Chondrocyte (in vitro differentiated cells): Measurements from ENCODE around the gene TIMM21. TPM values are rescaled to one million over a fixed set of nuclear protein-coding genes. Genes with fewer than 3 reads are reported as not detected.
A peak's percentile ranks its signal among the peaks of the same experiment; 100 is the strongest.

Source experiments
- DNase-seq: peaks from one replicate; pipeline ENCODE4 v3.0.0; 2021; ENCODE audit warnings: mixed read lengths, low spot score
- H3K27ac Mint-ChIP-seq: one replicate; pipeline ENCODE4 v1.8.0; 2021; ENCODE audit warnings: mild to moderate bottlenecking, moderate library complexity, mixed read lengths; ENCODE audit not compliant: unreplicated experiment
- H3K27me3 Mint-ChIP-seq: 2 replicates; pipeline ENCODE4 v1.8.0; 2021; ENCODE audit warnings: low read depth, mixed read lengths
- H3K36me3 Mint-ChIP-seq: 2 replicates; pipeline ENCODE4 v1.8.0; 2021; ENCODE audit warnings: low read depth, mixed read lengths
- H3K4me1 Mint-ChIP-seq: 2 replicates; pipeline ENCODE4 v1.8.0; 2021; ENCODE audit warnings: low read depth, mild to moderate bottlenecking, mixed read lengths
- H3K4me3 Mint-ChIP-seq: one replicate; pipeline ENCODE4 v1.8.0; 2021; ENCODE audit warnings: mild to moderate bottlenecking, moderate library complexity, mixed read lengths; ENCODE audit not compliant: unreplicated experiment
- H3K9me3 Mint-ChIP-seq: 2 replicates; pipeline ENCODE4 v1.8.0; 2021; ENCODE audit warnings: low read depth, mixed read lengths
- long read RNA-seq: library from polyadenylated mRNA; stranded (forward); transcript quantifications from one replicate; pipeline ENCODE4 v2.0.0, GENCODE V29; 2021
- total RNA-seq: library from RNA; stranded (reverse); gene quantifications from 3 replicates; pipeline ENCODE4 v1.2.1, GENCODE V29; 2021
- TF ChIP-seq, protein P1 (sequence below): fragments of 200-600 bp; sonication (generic); IDR thresholded peaks from 2 replicates; pipeline ENCODE4 v1.5.0; 2021; ENCODE audit warnings: antibody characterized with exemption, mild to moderate bottlenecking, moderate library complexity

TIMM21 gene, protein sequence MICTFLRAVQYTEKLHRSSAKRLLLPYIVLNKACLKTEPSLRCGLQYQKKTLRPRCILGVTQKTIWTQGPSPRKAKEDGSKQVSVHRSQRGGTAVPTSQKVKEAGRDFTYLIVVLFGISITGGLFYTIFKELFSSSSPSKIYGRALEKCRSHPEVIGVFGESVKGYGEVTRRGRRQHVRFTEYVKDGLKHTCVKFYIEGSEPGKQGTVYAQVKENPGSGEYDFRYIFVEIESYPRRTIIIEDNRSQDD
- total RNA-seq: 22.7 to 39.7 TPM (median 23.8 TPM) in 3 replicates
- long read RNA-seq, transcript TIMM21-201 (6 exons, 3,095 nt): major isoform, 6 of 10 reads
- long read RNA-seq, partial matches to known transcripts: 3 of 10 reads
- long read RNA-seq, other reads (novel, unspliced or antisense): 1 of 10 reads

DNA sequence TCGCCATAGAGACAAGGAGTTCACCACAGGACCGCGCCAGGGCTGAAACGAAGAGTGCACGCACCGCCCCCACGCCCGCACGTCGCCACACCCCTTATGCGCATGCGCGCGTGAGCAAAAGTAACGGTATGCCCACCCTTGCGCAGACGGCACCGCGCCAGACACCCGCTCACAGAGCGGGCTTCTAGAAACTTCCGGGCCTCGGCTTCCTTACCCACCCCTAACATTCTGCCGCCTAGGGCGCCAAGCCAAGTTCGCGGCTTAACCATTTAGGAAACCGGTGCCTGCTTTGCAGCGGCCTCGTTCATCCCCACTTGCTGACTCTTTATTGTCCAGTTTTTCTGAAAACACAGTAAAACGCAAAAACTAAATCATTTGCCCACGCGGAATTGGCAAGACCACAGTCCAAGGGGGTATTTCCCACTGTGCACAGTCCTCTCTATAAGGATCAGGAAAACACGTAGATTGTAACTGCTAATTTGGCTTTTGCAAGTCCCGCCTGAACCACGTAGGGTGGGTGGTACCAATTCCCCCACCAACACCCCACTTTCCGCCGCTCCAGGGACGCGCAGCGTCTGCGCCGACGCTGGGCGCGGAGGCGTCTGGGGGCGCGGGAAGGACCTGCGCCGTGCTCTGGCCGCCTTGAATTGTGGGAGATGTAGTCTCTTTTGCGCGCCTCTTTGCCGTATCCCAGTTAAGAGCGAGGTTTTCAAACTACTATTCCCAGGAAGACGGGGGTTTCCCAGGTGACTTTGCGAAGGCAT, at the start of gene TIMM21, which contains the start of gene FBXO15:
TIMM21 (plus strand) TSS at position 745 of the 764 bp plus-strand sequence. CDS start 286 bp downstream, outside the sequence.
FBXO15 (minus strand) TSS at position 56 of the 764 bp plus-strand sequence; CDS start at position 7, 49 bp downstream.
- Mint-ChIP-seq H3K27ac (peak within 1 kb of the TSS; percentile 98), H3K36me3 (no peaks in the 10 kb centered on the region), H3K27me3 (no peaks in the 10 kb centered on the region), H3K4me1 (peaks cover 39% of the 10 kb centered on the region), H3K9me3 (no peaks in the 10 kb centered on the region), H3K4me3 (peak within 1 kb of the TSS; percentile 92)
- DNase-seq: peak; percentile 97
- TF ChIP-seq, protein P1, sequence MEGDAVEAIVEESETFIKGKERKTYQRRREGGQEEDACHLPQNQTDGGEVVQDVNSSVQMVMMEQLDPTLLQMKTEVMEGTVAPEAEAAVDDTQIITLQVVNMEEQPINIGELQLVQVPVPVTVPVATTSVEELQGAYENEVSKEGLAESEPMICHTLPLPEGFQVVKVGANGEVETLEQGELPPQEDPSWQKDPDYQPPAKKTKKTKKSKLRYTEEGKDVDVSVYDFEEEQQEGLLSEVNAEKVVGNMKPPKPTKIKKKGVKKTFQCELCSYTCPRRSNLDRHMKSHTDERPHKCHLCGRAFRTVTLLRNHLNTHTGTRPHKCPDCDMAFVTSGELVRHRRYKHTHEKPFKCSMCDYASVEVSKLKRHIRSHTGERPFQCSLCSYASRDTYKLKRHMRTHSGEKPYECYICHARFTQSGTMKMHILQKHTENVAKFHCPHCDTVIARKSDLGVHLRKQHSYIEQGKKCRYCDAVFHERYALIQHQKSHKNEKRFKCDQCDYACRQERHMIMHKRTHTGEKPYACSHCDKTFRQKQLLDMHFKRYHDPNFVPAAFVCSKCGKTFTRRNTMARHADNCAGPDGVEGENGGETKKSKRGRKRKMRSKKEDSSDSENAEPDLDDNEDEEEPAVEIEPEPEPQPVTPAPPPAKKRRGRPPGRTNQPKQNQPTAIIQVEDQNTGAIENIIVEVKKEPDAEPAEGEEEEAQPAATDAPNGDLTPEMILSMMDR: peak; percentile 1

DNA sequence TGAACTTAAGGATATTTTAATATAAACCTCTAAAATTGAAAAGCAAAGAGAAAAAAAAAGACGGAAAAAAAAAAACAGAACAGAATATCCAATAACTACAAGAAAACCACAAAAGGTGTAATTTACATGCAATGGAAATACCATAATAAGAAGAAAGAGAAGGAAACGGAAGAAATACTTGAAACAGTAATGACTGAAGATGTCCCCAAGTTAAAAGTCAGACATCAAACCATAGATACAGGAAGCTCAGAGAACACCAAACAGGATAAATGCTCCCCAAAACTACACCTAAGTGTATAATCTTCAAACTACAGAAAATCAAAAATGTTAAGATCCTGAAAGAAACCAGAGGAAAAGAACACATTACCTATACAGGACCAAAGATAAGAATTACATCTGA, 39.9 kb upstream of the TIMM21 start:
- Mint-ChIP-seq H3K4me1 (no peaks in the 10 kb centered on the region), H3K9me3 (peaks cover 27% of the 10 kb centered on the region), H3K27ac (no peak overlapping the region), H3K36me3 (peaks cover 2% of the 10 kb centered on the region), H3K27me3 (peaks cover 2% of the 10 kb centered on the region), H3K4me3 (no peak overlapping the region)
- TF ChIP-seq, protein P1: no peak
- DNase-seq: no peak

DNA sequence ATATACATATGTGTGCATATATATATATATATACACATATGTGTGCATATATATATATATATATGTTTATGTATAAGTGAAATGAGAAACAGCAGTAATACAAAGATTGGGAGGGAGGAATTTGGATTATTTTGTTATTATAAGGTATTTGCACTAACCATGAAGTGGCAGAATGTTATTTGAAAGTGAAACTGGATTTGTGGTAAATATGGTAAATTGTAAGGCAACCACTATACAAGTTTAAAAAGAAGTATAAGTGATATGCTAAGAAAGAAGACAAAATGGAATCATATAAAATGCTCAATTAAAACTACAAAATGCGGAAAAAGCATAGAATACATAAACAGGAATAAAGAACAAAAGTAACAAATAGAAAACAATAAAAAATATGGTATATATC, 38.2 kb upstream of the TIMM21 start:
- Mint-ChIP-seq H3K4me3 (no peak overlapping the region), H3K36me3 (peaks cover 2% of the 10 kb centered on the region), H3K27ac (no peak overlapping the region), H3K27me3 (peaks cover 2% of the 10 kb centered on the region), H3K9me3 (peaks cover 20% of the 10 kb centered on the region), H3K4me1 (no peaks in the 10 kb centered on the region)
- TF ChIP-seq, protein P1: no peak
- DNase-seq: no peak

DNA sequence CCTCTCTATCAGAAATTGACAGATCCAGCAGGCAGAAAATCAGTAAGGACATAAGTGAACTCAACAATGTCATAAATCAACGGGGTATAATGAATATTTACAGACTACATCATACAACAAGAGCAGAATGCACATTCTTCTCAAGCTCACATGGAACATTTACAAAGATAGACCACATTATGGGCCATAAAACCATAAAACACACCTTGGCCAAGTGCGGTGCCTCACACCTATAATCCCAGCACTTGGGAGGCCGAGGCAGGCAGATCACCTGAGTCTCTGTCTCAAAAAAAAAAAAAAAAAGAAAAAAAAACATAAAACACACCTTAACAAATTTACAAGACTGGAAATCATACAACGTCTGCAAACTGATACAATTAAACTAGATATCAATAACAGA, 37.3 kb upstream of the TIMM21 start:
- no peak for DNase-seq
- no peak overlapping the region for H3K4me3 Mint-ChIP-seq
- no peaks in the 10 kb centered on the region for H3K4me1 Mint-ChIP-seq
- H3K36me3 Mint-ChIP-seq: peaks cover 2% of the 10 kb centered on the region
- no peak overlapping the region for H3K27ac Mint-ChIP-seq
- TF ChIP-seq, protein P1: no peak
- peaks cover 2% of the 10 kb centered on the region for H3K27me3 Mint-ChIP-seq
- H3K9me3 Mint-ChIP-seq: peaks cover 20% of the 10 kb centered on the region

DNA sequence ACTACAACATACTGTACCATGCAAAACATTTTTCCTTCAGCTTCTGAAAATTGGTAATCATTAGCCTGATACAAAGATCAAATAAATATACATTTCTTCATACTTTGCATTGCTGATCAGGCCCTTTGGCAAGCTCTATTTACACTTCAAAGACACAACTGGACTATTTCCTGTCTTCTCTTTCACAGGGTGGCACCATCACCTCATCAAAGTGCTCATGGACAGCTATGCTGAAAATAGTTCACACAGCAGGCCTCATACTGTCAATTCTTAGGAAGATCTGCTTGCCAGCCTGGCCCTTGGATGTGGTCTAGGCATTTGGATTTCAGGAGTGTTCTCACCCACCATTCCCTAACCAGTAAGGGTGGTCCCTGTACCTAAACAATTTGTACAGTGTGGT, 34.6 kb upstream of the TIMM21 start:
- H3K27ac Mint-ChIP-seq: no peak overlapping the region
- peaks cover 2% of the 10 kb centered on the region for H3K36me3 Mint-ChIP-seq
- DNase-seq: no peak
- peaks cover 11% of the 10 kb centered on the region for H3K9me3 Mint-ChIP-seq
- no peaks in the 10 kb centered on the region for H3K27me3 Mint-ChIP-seq
- H3K4me1 Mint-ChIP-seq: no peaks in the 10 kb centered on the region
- TF ChIP-seq, protein P1: no peak
- H3K4me3 Mint-ChIP-seq: no peak overlapping the region
